K562 (cell line): ENCODE measurements around the gene UNC119B. TPM values are rescaled to one million over a fixed set of nuclear protein-coding genes. Genes with fewer than 3 reads are reported as not detected.
A peak's percentile ranks its signal among the peaks of the same experiment; 100 is the strongest.

ENCODE experiments used
- ATAC-seq: fragments of 200-7000 bp; cut with Tn5 transposase; 3 replicates; pipeline ENCODE4 v1.9.1; 2020; ENCODE audit warnings: moderate library complexity
- BruUV-seq: library from RNA; stranded (reverse); fragments of 400-500 nt; replicated peaks from 2 replicates; lab custom pipeline; 2021; lab: Mats Ljungman, UMichigan
- CTCF ChIA-PET: fragments of 300-600 bp; formaldehyde crosslinking; extraction: SDS; loops from one replicate; lab custom pipeline; 2021; ENCODE audit warnings: low intra/inter-chr PET ratio; lab: Yijun Ruan, JAX
- POLR2A ChIA-PET: fragments of 300-600, 350-650 bp; sonication (Branson Sonifier 250); formaldehyde crosslinking; extraction: SDS; loops from one replicate; lab custom pipeline; 2021; ENCODE audit warnings: antibody characterized with exemption, inconsistent platforms; lab: Yijun Ruan, JAX
- DNase-seq, 4 experiments: peaks; one replicate each; pipeline versions ENCODE4 v3.0.0 to v3.0.0-alpha.2; 2011 to 2018; ENCODE audit warnings: low spot score in 3 of 4, mixed read lengths in 3 of 4; ENCODE audit errors: extremely low read depth in 1 of 4
- FAIRE-seq: peaks from 2 replicates; lab custom pipeline; 2011; peaks lifted over from hg19 to GRCh38; lab: Jason Lieb, UNC
- H2AFZ ChIP-seq: 2 replicates; pipeline ENCODE4 v1.6.0; 2011; ENCODE audit warnings: low read depth, low read length, control low read depth, inconsistent platforms
- H3K27ac ChIP-seq: fragments of 200-600 bp; 3 replicates; pipeline ENCODE4 v1.8.0; 2011; ENCODE audit warnings: low read depth, mild to moderate bottlenecking, control low read depth, inconsistent platforms, low read length, moderate library complexity, mixed read lengths; ENCODE audit errors: extremely low read depth
- H3K27me3 ChIP-seq, 2 experiments: fragments of 300-600 bp in 1 of 2; 2 replicates in 1 of 2; 3 replicates in 1 of 2; pipeline versions ENCODE4 v1.6.0 to v1.8.0; 2011; ENCODE audit warnings: inconsistent platforms in 2 of 2, low read length in 2 of 2, mild to moderate bottlenecking in 1 of 2, mixed read lengths in 1 of 2, moderate library complexity in 1 of 2; ENCODE audit not compliant: control insufficient read depth in 2 of 2, insufficient read depth in 2 of 2
- H3K36me3 ChIP-seq: fragments of 300-600 bp; 3 replicates; pipeline ENCODE4 v1.8.0; 2011; ENCODE audit warnings: mild to moderate bottlenecking, low read length, inconsistent platforms; ENCODE audit not compliant: control insufficient read depth, insufficient read depth
- H3K4me1 ChIP-seq, 2 experiments: fragments of 200-600 bp in 1 of 2; replicated peaks in 1 of 2; 2 replicates in 1 of 2; 3 replicates in 1 of 2; pipeline versions ENCODE4 v1.5.1 to v1.8.0; 2011; ENCODE audit warnings: inconsistent platforms in 2 of 2, low read length in 2 of 2, mild to moderate bottlenecking in 1 of 2, mixed read lengths in 1 of 2, moderate library complexity in 1 of 2; ENCODE audit not compliant: control insufficient read depth in 2 of 2, insufficient read depth in 2 of 2
- H3K4me2 ChIP-seq: 2 replicates; pipeline ENCODE4 v1.6.1; 2011; ENCODE audit warnings: low read length, control low read depth, inconsistent platforms, mixed read lengths; ENCODE audit not compliant: insufficient read depth
- H3K4me3 ChIP-seq: fragments of 200-600 bp; sonication (generic), shearing (Covaris generic); 2 replicates; pipeline ENCODE4 v1.5.1; 2016; ENCODE audit warnings: control low read depth, inconsistent platforms
- H3K79me2 ChIP-seq: fragments of 200-600 bp; 3 replicates; pipeline ENCODE4 v1.8.0; 2011; ENCODE audit warnings: low read length, inconsistent platforms; ENCODE audit not compliant: control insufficient read depth, insufficient read depth
- H3K9ac ChIP-seq, 2 experiments: 2 replicates each; pipeline versions ENCODE4 v1.6.0 to v1.6.1; 2011; ENCODE audit warnings: low read depth in 2 of 2, low read length in 2 of 2, control low read depth in 1 of 2, inconsistent platforms in 1 of 2, mild to moderate bottlenecking in 1 of 2, mixed read lengths in 1 of 2; ENCODE audit not compliant: insufficient read depth in 1 of 2
- H3K9me1 ChIP-seq: one replicate; pipeline ENCODE4 v1.6.0; 2011; ENCODE audit warnings: inconsistent platforms, mild to moderate bottlenecking, low read length, moderate library complexity; ENCODE audit not compliant: control insufficient read depth, insufficient read depth
- H3K9me3 ChIP-seq: replicated peaks from 2 replicates; pipeline ENCODE4 v1.5.1; 2011; ENCODE audit warnings: low read depth, low read length, inconsistent platforms; ENCODE audit not compliant: control insufficient read depth, insufficient read depth
- H4K20me1 ChIP-seq: replicated peaks from 2 replicates; pipeline ENCODE4 v1.6.1; 2011; ENCODE audit warnings: low read length, inconsistent platforms, mixed read lengths; ENCODE audit not compliant: control insufficient read depth, insufficient read depth
- ARID1B ChIP-seq: fragments of 450-650 bp; IDR thresholded peaks from 2 replicates; pipeline ENCODE4 v1.6.1; 2016; ENCODE audit warnings: antibody characterized with exemption, mild to moderate bottlenecking, inconsistent platforms
- ARID2 ChIP-seq: fragments of 450-650 bp; IDR thresholded peaks from 2 replicates; pipeline ENCODE4 v1.6.1; 2017; ENCODE audit warnings: antibody characterized with exemption, mild to moderate bottlenecking
- C11orf30 ChIP-seq: fragments of 450-650 bp; IDR thresholded peaks from 2 replicates; pipeline ENCODE4 v1.6.1; 2016; ENCODE audit warnings: low read depth, mild to moderate bottlenecking
- CBFA2T2 ChIP-seq: fragments of 450-650 bp; conservative IDR thresholded peaks from 2 replicates; pipeline ENCODE4 v1.6.1; 2017; ENCODE audit warnings: mild to moderate bottlenecking
- CBFA2T3 ChIP-seq: fragments of 450-650 bp; IDR thresholded peaks from 2 replicates; pipeline ENCODE4 v1.6.1; 2017
- DDX20 ChIP-seq: fragments of 450-650 bp; IDR thresholded peaks from 2 replicates; pipeline ENCODE4 v1.6.1; 2016; ENCODE audit warnings: missing genetic modification characterization, low read depth, mild to moderate bottlenecking, missing compliant biosample characterization, moderate library complexity
- ETV6 ChIP-seq, 3 experiments: fragments of 150-350 bp in 1 of 3; sonication (generic) in 1 of 3; formaldehyde crosslinking in 1 of 3; IDR thresholded peaks; 2 replicates each; pipeline versions ENCODE4 v1.6.1 to v1.8.0; 2014 to 2022; ENCODE audit warnings: borderline replicate concordance in 2 of 3, low read depth in 2 of 3, antibody characterized with exemption in 1 of 3, low read length in 1 of 3, mild to moderate bottlenecking in 1 of 3, missing genetic modification reagents in 1 of 3
- GABPB1 ChIP-seq: sonication (generic); formaldehyde crosslinking; IDR thresholded peaks from 2 replicates; pipeline ENCODE4 v1.8.0; 2022; ENCODE audit warnings: mild to moderate bottlenecking, missing genetic modification reagents
- GATAD2A ChIP-seq: fragments of 450-650 bp; IDR thresholded peaks from 2 replicates; pipeline ENCODE4 v1.6.1; 2017
- HMGN3 ChIP-seq: IDR thresholded peaks from 2 replicates; pipeline ENCODE4 v1.6.1; 2011; ENCODE audit warnings: borderline replicate concordance, low read depth, mild to moderate bottlenecking, mixed read lengths, low read length; ENCODE audit not compliant: insufficient read length; ENCODE audit errors: extremely low read depth
- MAFK ChIP-seq: IDR thresholded peaks from 2 replicates; pipeline ENCODE4 v1.6.1; 2011; ENCODE audit warnings: low read length, improper control_type of control experiment
- MCM7 ChIP-seq, 2 experiments: fragments of 450-650 bp; IDR thresholded peaks; 2 replicates each; pipeline ENCODE4 v1.6.1; 2016 to 2018
- PTRF ChIP-seq: fragments of 450-650 bp; IDR thresholded peaks from 2 replicates; pipeline ENCODE4 v1.6.1; 2016; ENCODE audit warnings: mild to moderate bottlenecking, missing genetic modification characterization, missing compliant biosample characterization
- RFX1 ChIP-seq: fragments of 450-650 bp; IDR thresholded peaks from 2 replicates; pipeline ENCODE4 v1.6.1; 2016; ENCODE audit warnings: mild to moderate bottlenecking, moderate library complexity
- SIN3B ChIP-seq: fragments of 450-650 bp; IDR thresholded peaks from 2 replicates; pipeline ENCODE4 v1.6.1; 2017; ENCODE audit warnings: low read depth, mild to moderate bottlenecking, moderate library complexity
- SUPT5H ChIP-seq: fragments of 450-650 bp; IDR thresholded peaks from 2 replicates; pipeline ENCODE4 v1.6.1; 2016
- TAL1 ChIP-seq: fragments of 450-650 bp; IDR thresholded peaks from 2 replicates; pipeline ENCODE4 v1.6.1; 2016; ENCODE audit warnings: mild to moderate bottlenecking
- TCF3 ChIP-seq: sonication (generic); formaldehyde crosslinking; IDR thresholded peaks from 2 replicates; pipeline ENCODE4 v1.4.0; 2020; ENCODE audit warnings: mild to moderate bottlenecking, missing genetic modification reagents
- ZNF316 ChIP-seq: fragments of 450-650 bp; IDR thresholded peaks from 2 replicates; pipeline ENCODE4 v1.6.1; 2016
- ZNF445 ChIP-seq: fragments of 250-450 bp; sonication (Bioruptor Pico); IDR thresholded peaks from 2 replicates; pipeline ENCODE4 v1.4.0; 2020; ENCODE audit warnings: low read depth, mild to moderate bottlenecking, moderate library complexity
- ZNF586 ChIP-seq: fragments of 450-650 bp; formaldehyde crosslinking; conservative IDR thresholded peaks from 2 replicates; pipeline ENCODE4 v1.4.0; 2020; ENCODE audit warnings: mild to moderate bottlenecking, moderate library complexity
- WGBS: fragments of 100-300 bp; shearing (Covaris generic); methylation state at CpG from one replicate; pipeline ENCODE4 v1.1.6; 2016; ENCODE audit warnings: low coverage, mixed read lengths; ENCODE audit not compliant: insufficient coverage; ENCODE audit errors: missing lambda C conversion rate; 5-methylcytosine and 5-hydroxymethylcytosine counted together
- in situ Hi-C: fragments of 300-500 bp; cut with MboI; formaldehyde crosslinking; loops from 4 replicates; pipeline ENCODE4 v1.15.0; 2018; ENCODE audit warnings: inconsistent platforms, mixed read lengths
- intact Hi-C: fragments of 100-400 bp; cut with micrococcal nuclease; formaldehyde crosslinking; loops from 2 replicates; pipeline ENCODE4 v1.14.2; 2022
- polyA plus RNA-seq, 8 experiments: library from polyadenylated mRNA; depleted of rRNA in 4 of 8; stranded (reverse) in 5 of 8; unstranded in 3 of 8; fragments of >200 nt; fragmentation: Nextera tagmentation in 2 of 8; fragmentation: Illumina TruSeq in 1 of 8; extraction: Ambion mirVana in 2 of 8; extraction: Trizol in 1 of 8; gene quantifications; 2 replicates each; pipeline versions ENCODE4 v1.2.1 to v1.2.3, GENCODE V29; 2011 to 2014; ENCODE audit warnings: inconsistent platforms in 1 of 8, missing spikeins in 1 of 8
- total RNA-seq, 7 experiments: library from RNA; depleted of rRNA in 6 of 7; stranded (reverse); fragments of >200 nt in 6 of 7; fragmentation: Illumina TruSeq in 2 of 7; extraction: Trizol in 2 of 7; gene quantifications; 2 replicates each; pipeline versions ENCODE4 v1.2.1 to v1.2.3, GENCODE V29; 2011 to 2021; ENCODE audit warnings: low replicate concordance in 1 of 7
- TF ChIP-seq, protein P1 (sequence below): fragments of 250-450 bp; sonication (Bioruptor Pico); IDR thresholded peaks from 2 replicates; pipeline ENCODE4 v1.5.0; 2021
- TF ChIP-seq, protein P2 (sequence below): sonication (generic); formaldehyde crosslinking; IDR thresholded peaks from 2 replicates; pipeline ENCODE4 v1.8.1; 2022; ENCODE audit warnings: missing genetic modification reagents
- TF ChIP-seq, protein P3 (sequence below): fragments of 250-450 bp; sonication (Bioruptor Pico); IDR thresholded peaks from 2 replicates; pipeline ENCODE4 v1.9.0; 2021; ENCODE audit warnings: mild to moderate bottlenecking

Gene UNC119B
- total and polyA plus RNA-seq, 9 of the 15 experiments (the other 6 are each of a cell fraction or from before 2014, with no cell fraction given) = 4.0 to 34.5 (median 15.1) TPM

- in situ Hi-C loops = no loop called here
- H3K9me1 ChIP-seq = no peaks in the 10 kb centered on the region
- BruUV-seq = no TSS peak
- H3K79me2 ChIP-seq = no peaks in the 10 kb centered on the region
- peak overlapping the region; percentile 32; the same call in 1 of the 3 replicates for H3K27ac ChIP-seq
- peaks cover 8% of the 10 kb centered on the region; the same call in 1 of the 2 replicates for H4K20me1 ChIP-seq
- 33% methylated on average over 2 of the region's 2 CpGs for WGBS
- H2AFZ ChIP-seq = no peak overlapping the region
- FAIRE-seq (peak; percentile 6), DNase-seq (no peak), ATAC-seq (no peak; the same call in 1 of the 3 replicates)
- peak overlapping the region in 1 of 2 experiments; percentile 32; a peak in 1 of 4 replicates for H3K9ac ChIP-seq
- peak overlapping the region; percentile 47; the same call in 1 of the 2 replicates for H3K4me2 ChIP-seq
- CTCF ChIA-PET = no interaction called here
- no peaks in the 10 kb centered on the region for H3K9me3 ChIP-seq
- no peak overlapping the region for H3K4me3 ChIP-seq
- intact Hi-C loops = no loop called here
- H3K4me1 ChIP-seq = peaks cover 22 to 32% of the 10 kb centered on the region in 2 experiments; a peak in 4 of 5 replicates
- peaks cover 85% of the 10 kb centered on the region for H3K36me3 ChIP-seq
- no peaks in the 10 kb centered on the region for H3K27me3 ChIP-seq
- POLR2A ChIA-PET = interaction anchor here (0.7 to 2.4 kb wide), 3 partner anchors 8 to 531 kb away, joined by 3 to 22 read pairs (median 6); partner anchors contain the start of gene UNC119B
- TF ChIP-seq ZNF316 (0 out of 2 replicates have a peak, but pooled peaks have one; percentile 6), TCF3 (peak; percentile 43; the same call in 1 of the 2 replicates), GABPB1 (CRISPR knock-in tag) (no peak), CBFA2T2 (peak; percentile 38; the same call in 1 of the 2 replicates), ZNF445 (CRISPR knock-in tag) (no peak), PTRF (no peak), RFX1 (no peak), ARID2 (no peak), ZNF586 (CRISPR knock-in tag) (no peak), ARID1B (peak; percentile 40), C11orf30 (peak; percentile 36; the same call in 1 of the 2 replicates), MCM7 (IDR thresholded peaks at IDR 0.05) (no peak), HMGN3 (no peak), DDX20 (no peak), SUPT5H (no peak), MAFK (no peak), SIN3B (no peak), ETV6 (IDR thresholded peaks at IDR 0.05; ENCODE audit: borderline replicate concordance in 1 of 2, low read depth in 2 of 2, low read length in 1 of 2) (no peak), ETV6 (CRISPR knock-in tag; IDR thresholded peaks at IDR 0.05; ENCODE audit: borderline replicate concordance) (no peak), CBFA2T3 (peak; percentile 67), GATAD2A (no peak), TAL1 (peak; percentile 51; the same call in 1 of the 2 replicates)
- TF ChIP-seq, protein P1, sequence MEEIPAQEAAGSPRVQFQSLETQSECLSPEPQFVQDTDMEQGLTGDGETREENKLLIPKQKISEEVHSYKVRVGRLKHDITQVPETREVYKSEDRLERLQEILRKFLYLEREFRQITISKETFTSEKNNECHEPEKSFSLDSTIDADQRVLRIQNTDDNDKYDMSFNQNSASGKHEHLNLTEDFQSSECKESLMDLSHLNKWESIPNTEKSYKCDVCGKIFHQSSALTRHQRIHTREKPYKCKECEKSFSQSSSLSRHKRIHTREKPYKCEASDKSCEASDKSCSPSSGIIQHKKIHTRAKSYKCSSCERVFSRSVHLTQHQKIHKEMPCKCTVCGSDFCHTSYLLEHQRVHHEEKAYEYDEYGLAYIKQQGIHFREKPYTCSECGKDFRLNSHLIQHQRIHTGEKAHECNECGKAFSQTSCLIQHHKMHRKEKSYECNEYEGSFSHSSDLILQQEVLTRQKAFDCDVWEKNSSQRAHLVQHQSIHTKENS (CRISPR knock-in tag) = no peak
- TF ChIP-seq, protein P2, sequence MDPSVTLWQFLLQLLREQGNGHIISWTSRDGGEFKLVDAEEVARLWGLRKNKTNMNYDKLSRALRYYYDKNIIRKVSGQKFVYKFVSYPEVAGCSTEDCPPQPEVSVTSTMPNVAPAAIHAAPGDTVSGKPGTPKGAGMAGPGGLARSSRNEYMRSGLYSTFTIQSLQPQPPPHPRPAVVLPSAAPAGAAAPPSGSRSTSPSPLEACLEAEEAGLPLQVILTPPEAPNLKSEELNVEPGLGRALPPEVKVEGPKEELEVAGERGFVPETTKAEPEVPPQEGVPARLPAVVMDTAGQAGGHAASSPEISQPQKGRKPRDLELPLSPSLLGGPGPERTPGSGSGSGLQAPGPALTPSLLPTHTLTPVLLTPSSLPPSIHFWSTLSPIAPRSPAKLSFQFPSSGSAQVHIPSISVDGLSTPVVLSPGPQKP (CRISPR knock-in tag) = no peak
- TF ChIP-seq, protein P3, sequence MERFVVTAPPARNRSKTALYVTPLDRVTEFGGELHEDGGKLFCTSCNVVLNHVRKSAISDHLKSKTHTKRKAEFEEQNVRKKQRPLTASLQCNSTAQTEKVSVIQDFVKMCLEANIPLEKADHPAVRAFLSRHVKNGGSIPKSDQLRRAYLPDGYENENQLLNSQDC (CRISPR knock-in tag) = no peak
Observed at GRCh38 chr12:120719072-120719471, 8.8 kb downstream of the UNC119B start.
